Breast epithelium (tissue), 3 donors: ENCODE measurements around the gene DIP2B.

Source experiments
- POLR2A ChIP-seq: fragments of 450-650 bp; IDR thresholded peaks from one replicate; pipeline ENCODE4 v1.6.1; 2016; ENCODE audit warnings: antibody characterized with exemption, mild to moderate bottlenecking, moderate library complexity
- TF ChIP-seq, protein P1 (sequence below), 3 donors: fragments of 450-650 bp; IDR thresholded peaks; one replicate each; pipeline ENCODE4 v1.5.1; 2016 to 2017; ENCODE audit warnings: antibody characterized with exemption in 3 of 3, mild to moderate bottlenecking in 3 of 3, moderate library complexity in 3 of 3

DNA sequence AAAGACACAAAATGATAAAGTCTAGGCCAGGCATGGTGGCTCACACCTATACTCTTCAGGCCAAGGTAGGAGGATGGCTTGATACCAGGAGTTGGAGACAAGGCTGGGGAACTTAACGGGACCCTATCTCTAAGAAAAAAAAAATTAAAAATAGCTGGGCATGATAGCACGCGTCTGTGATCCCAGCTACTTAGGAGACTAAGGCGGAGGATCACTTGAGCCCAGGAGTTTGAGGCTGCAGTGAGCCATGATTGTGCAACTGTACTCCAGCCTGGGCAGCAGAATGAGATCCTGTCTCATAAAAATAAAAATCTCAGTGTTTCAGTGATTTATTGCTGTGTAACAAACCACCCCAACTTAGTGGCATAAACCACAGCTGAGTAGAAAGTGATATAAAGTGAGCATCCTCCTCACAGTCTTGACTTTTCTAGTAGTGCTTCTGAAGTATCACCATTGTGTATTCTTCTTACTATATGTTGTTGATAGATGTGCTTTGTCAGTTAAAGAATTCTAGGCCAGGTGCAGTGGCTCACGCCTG, 248.5 kb downstream of the DIP2B start:
- TF ChIP-seq, protein P1, sequence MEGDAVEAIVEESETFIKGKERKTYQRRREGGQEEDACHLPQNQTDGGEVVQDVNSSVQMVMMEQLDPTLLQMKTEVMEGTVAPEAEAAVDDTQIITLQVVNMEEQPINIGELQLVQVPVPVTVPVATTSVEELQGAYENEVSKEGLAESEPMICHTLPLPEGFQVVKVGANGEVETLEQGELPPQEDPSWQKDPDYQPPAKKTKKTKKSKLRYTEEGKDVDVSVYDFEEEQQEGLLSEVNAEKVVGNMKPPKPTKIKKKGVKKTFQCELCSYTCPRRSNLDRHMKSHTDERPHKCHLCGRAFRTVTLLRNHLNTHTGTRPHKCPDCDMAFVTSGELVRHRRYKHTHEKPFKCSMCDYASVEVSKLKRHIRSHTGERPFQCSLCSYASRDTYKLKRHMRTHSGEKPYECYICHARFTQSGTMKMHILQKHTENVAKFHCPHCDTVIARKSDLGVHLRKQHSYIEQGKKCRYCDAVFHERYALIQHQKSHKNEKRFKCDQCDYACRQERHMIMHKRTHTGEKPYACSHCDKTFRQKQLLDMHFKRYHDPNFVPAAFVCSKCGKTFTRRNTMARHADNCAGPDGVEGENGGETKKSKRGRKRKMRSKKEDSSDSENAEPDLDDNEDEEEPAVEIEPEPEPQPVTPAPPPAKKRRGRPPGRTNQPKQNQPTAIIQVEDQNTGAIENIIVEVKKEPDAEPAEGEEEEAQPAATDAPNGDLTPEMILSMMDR (IDR thresholded peaks at IDR 0.05): no peak
- no peak for TF ChIP-seq POLR2A
